ENCODE data around the gene SECISBP2L.
"Not testable (repeated sequence)": the region's sequence is repeated elsewhere in the genome, so short reads cannot be mapped to it uniquely, and the experiment has no call there.

The SECISBP2L gene

GRCh38 chr15:49046220-49047102 is at the start of gene SECISBP2L:
SECISBP2L (minus strand) TSS chr15:49046446; CDS start chr15:49046299, 147 bp downstream.
- peak; percentile 72 for DNase-seq

- DNase-seq, result no peak
Observed at GRCh38 chr15:49094923-49095322, 48.7 kb upstream of the SECISBP2L start.

- no peak for DNase-seq
Observed at GRCh38 chr15:49093252-49094105, 47.2 kb upstream of the SECISBP2L start.

- DNase-seq, result no peak
Observed at GRCh38 chr15:49088996-49089395, 42.8 kb upstream of the SECISBP2L start.

GRCh38 chr15:49085696-49086459 is 39.6 kb upstream of the SECISBP2L start:
- DNase-seq, result no peak

GRCh38 chr15:49084285-49084570 is 38.0 kb upstream of the SECISBP2L start:
- no peak for DNase-seq

- DNase-seq, result no peak
Observed at GRCh38 chr15:49083401-49084284, 37.4 kb upstream of the SECISBP2L start.

- no peak for DNase-seq
Observed at GRCh38 chr15:49082960-49083359, 36.7 kb upstream of the SECISBP2L start.

GRCh38 chr15:49079340-49080039 is 33.2 kb upstream of the SECISBP2L start:
- DNase-seq, result no peak

- no peak for DNase-seq
Observed at GRCh38 chr15:49075881-49076280, 29.6 kb upstream of the SECISBP2L start.

GRCh38 chr15:49074589-49075287 is 28.5 kb upstream of the SECISBP2L start:
- not testable (repeated sequence) for DNase-seq

GRCh38 chr15:49066372-49066771 is 20.1 kb upstream of the SECISBP2L start:
- DNase-seq, result no peak

- DNase-seq, result no peak
Observed at GRCh38 chr15:49064884-49065283, 18.6 kb upstream of the SECISBP2L start.

GRCh38 chr15:49064281-49064653 is 18.0 kb upstream of the SECISBP2L start:
- no peak for DNase-seq

- no peak for DNase-seq
Observed at GRCh38 chr15:49063402-49064280, 17.4 kb upstream of the SECISBP2L start.

- DNase-seq, result no peak
Observed at GRCh38 chr15:49062900-49063299, 16.7 kb upstream of the SECISBP2L start.

GRCh38 chr15:49060710-49061495 is 14.7 kb upstream of the SECISBP2L start:
- DNase-seq, result no peak

GRCh38 chr15:49059491-49059890 is 13.2 kb upstream of the SECISBP2L start:
- DNase-seq, result no peak

- no peak for DNase-seq
Observed at GRCh38 chr15:49058559-49058958, 12.3 kb upstream of the SECISBP2L start.
